AML-193 (cell line): ENCODE data around the gene CDK14.
"Not testable (repeated sequence)": the region's sequence is repeated elsewhere in the genome, so short reads cannot be mapped to it uniquely, and the experiment has no call there.

Experiments used
- DNase-seq, 2 experiments: peaks; one replicate each; lab custom pipeline; 2025; lab: John Stamatoyannopoulos, UW

Gene CDK14

DNA sequence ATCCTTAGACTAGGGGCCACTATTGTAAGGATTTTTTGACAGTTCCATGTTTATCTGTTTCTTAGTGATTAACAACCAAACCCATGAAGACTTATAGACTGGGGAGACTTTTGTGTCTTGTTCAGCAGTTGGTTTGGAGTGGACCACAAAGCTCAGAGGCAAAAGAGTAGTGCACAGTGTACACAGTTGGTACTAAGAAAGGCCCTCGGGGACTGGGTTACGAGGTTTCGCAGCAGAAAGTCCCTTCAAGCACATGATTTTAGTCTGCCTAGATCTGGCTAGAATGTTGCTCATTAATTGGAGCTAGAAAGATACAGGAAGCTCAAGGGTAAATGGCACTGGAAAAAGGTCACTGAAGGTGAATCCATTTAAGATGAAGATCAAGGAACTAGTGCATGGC lies 35.4 kb downstream of the CDK14 start:
- no peak for DNase-seq

DNA sequence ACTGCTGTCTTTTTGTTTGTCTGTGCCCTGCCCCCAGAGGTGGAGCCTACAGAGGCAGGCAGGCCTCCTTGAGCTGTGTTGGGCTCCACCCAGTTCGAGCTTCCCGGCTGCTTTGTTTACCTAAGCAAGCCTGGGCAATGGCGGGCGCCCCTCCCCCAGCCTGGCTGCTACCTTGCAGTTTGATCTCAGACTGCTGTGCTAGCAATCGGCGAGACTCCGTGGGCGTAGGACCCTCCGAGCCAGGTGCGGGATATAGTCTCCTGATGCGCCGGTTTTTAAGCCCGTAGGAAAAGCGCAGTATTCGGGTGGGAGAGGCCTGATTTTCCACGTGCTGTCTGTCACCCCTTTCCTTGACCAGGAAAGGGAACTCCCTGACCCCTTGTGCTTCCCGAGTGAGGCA lies 43.6 kb downstream of the CDK14 start:
- DNase-seq = not testable (repeated sequence)

DNA sequence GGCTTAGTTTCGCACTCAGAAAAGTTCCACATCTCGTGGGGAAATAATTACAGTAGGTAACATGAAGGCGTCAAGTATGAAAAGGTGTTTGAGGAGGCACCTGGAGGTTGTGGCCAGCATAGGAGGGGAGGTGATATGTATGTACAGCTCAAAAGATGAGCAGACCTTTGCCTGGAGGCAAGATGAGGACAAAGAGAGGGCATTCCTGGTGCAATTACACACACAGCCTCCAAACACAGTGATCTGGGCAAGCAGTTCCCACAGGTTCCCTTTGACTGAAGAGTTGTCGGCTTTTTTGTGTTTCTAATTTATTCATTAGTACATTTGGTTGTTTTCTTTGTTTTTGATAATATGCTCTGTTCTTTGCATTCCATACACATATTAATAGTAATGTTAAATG lies 46.9 kb downstream of the CDK14 start:
- DNase-seq = no peak

DNA sequence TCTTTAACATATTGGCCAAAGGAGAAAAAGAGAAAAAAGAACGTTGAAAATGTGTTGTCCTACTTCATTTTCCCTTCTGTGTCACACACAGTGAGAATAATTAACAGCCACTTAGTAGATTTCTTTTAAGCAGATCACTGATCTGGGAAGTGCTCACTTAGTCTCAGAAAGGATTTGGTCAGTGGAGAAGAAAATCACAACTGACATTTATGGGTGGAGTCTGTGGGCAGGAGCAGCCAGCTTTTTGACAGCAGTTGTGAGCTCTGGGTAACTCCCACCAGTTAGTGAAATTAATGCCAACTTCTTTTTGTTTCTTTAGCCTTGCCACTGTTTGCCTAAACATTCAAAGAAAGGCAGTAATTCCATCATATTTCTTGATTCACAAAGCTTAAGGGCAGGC lies 49.7 kb downstream of the CDK14 start:
- no peak for DNase-seq

DNA sequence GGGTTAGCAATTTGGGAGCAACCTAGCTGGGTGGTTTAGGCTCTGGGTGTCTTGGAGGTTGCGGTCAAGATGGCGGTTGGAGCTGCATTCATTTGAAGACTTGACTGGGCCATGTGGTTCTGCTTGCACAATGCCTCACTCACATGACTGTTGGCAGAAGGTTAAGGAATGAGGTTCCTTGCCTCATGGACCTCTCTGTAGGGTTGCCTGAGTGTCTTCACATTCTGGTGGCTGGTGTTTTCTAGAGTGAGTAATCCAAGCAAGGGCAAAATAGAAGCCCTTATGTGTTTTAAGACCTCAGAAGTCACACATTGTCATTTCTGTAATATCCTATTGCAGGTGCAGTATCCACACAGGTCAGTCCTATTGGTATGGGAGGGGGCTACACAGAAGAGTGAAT lies 52.0 kb downstream of the CDK14 start:
- DNase-seq = no peak

DNA sequence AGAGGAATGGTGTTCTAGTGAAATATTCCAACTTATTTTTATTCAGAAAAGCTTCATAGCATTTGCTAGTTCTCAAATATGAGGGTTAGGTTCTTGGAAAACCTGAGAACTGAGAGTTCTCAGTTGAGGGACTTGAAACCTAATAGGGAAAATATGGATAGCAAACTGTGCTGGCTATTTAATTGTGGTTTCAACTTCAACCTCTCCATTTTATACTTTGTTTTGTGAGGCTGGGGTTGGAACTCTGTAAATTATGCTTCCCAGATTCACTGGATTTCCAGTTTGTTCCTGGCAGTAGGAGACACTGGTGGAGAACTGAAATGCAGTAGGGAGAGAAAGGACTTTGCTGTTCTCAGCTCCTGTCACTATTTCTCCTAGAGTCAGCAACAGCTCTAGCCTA lies 52.7 kb downstream of the CDK14 start:
- DNase-seq = no peak

DNA sequence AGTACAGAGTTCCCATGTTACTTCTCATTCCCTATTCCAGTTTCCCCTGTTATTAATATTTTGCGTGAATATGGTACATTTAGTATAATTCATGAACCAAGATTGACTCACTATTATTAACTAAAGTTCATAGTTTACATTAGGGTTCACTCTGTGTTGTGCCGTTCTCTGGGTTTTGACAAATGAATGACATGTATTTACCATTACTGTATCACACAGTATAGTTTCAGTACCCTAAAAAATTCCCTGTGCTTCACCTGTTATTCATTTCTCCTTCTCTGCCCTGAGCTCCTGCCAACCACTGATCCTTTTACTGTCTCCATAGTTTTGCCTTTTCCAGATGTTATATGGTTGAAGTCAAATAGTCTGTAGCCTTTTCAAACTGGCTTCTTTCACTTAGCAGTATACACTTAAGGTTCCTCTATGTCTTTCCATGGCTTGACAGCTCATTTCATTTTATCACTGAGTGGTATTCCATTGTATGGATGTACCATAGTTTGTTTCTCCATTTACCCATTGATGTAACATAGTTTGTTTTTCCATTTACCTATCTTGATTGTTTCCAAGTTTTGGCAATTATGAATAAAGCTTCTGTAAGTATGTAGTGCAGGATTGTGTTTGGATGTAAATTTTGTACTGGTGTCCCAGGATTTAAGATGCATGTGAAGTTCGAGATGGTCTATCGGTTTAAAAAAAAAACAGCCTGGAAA lies 58.8 kb downstream of the CDK14 start:
- no peak for DNase-seq

DNA sequence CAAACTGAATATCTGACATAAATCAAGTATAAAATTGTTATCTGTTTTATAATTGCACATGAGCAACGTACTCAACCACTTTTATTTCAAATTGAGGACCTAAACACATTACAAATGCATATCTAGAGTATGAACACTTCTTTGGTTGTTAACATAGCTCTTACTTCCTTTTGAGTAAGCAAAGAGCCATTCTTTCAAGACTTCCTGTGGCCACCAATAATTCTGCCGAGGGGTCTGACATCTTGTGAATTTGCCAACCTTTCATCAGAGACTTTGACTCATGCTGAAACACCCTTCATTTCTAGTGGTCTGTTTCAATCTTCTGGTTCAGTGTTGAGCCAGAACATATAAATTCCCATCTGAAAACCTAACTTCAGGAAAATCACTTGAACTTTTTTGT lies 59.4 kb downstream of the CDK14 start:
- no peak for DNase-seq

DNA sequence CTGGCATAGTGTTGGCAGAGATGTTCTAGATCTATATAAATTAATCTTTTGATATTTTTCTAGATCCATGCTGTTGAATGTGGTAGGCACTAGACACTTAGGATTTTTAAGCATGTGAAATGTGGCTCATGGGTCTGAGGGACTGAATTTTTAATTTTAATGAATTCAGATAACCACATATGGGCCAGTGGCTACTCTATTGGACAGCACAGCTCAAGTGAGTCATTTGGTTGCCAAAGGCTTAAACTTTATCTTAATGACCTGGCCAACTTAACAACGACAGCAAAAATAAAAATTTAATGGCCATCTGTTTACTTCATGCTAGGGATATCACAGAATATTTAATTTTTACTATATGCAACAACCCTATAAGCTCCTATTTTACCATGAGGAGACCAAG lies 61.4 kb downstream of the CDK14 start:
- DNase-seq = no peak

DNA sequence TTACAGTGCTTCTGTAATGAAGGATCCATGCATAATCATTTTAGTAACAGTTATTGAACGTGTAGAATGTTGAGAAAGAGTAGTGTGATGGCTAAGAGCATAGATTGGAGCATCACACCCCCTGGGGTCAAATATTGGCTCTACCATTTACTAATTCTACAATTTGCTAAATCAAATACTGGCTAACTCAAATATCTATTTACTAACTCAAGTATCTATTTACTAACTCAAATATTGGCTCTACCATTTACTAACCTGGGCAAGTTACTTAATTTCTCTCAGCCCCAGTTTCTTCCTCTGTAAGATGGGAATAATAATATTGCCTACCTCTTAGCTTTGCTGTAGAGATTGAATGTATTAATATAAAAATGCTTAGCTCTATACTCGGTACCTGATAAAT lies 64.0 kb downstream of the CDK14 start:
- DNase-seq = no peak

DNA sequence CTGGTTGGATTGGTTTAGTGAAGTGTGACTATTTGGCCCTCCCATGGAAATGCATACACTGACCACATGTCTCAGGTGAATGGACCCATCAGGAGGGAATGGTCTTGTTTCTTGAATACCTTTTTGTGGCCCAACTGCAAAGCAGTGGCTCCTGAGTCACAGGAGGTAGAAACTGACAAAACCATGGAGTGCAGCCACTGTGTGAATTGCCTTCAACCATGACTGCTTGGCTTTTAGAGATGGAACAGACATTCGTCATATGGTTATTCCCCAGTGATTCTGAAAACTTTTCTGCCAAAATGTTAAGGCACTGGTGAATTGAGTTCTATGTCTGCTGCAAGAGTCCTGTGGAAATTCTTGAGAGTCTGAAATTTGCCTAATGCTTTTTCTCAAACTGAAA lies 64.7 kb downstream of the CDK14 start:
- DNase-seq = no peak

DNA sequence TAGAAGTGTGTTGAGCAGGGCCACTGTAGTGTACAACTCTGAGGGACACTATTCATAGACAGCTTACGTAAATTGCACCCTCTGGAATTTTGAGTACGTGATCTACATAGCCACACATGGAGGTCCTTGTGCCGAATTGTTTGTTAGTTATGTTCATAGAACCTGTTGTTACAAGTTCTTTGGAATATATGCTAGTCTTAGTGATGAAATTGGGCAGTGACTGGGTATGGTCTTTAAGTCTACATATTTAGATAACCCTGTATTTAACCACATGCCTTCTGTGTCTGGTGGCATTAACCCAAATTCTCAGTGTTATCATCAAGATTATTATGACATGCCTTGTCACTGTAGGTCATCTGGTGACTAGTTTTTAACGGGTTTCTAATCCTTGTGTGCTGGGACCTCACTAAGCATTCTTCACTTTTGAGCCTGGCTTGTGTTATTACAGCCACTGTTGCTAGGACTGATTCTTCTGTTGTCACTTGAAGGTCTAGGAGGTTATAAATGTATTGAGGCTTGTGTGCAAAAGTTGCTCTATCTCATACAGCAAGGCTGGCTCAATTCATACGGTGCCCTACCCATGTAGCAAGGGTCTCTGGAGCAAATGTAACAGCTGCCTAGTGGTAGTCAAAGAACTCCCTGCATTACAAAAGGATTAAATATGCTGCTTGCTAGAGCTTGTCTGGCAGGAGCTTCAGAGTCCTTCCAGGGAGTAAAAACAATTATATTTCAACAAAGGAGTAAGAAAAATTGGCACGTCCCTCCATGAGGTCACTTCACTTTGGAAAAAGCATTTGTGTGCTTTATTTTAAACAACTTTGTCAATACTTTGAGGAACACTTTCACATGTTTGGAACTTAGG lies 65.4 kb downstream of the CDK14 start:
- DNase-seq = no peak

DNA sequence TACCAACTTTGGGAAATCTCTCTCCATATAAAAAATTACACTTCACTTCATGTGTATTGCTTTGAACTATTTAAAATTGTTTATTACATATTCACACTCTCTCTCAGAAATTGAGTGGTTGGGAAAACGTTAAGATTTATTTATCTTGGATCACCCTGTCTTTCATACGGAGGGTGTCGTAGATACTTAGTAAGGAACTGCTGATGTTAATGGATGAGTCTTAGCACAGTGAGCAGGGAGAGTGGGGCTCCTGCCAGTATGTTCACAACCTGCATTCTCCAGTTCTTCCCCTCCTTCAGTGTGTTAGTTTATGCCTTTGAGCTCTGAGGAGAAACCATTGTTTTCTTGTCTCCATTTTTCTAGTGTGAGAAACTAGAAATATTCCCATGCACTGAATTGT lies 67.1 kb downstream of the CDK14 start:
- DNase-seq = no peak

DNA sequence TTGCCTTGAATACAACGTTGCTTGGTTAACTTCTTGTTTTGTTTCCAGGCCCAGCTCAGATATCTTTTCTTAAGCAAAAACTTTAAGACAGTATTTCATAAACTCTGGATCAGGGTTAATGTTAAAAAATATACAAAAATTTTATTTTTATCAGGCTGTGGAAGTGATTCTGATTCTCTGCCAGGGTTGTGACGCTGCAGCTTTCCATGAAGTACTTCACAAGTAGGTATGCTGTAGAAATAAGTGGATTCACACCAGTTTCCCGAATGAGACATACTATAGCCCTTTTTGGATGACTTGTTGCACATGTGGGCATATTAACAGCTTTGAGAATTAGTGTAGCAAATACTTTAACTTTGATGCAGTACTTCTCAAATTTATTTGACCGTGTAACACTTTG lies 70.1 kb downstream of the CDK14 start:
- DNase-seq = no peak

DNA sequence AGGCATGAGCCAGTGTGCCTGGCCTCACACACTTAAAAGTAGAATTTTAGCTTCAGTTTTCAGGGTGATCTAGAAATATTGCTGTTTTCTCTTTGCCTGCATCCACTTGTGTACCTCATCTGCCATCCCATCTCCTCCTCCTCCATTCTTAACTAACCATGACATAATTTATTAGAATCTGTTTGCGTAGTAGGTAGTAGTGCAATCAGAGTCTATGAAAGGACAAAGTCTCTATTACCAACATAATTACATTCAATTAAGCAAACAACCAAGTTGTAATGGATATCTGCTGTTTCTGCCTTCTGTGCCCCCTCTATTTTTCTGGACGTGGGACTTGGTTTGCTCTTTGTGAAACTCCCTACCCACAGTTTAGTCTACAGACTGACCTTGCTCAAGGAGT lies 72.9 kb downstream of the CDK14 start:
- DNase-seq = no peak

DNA sequence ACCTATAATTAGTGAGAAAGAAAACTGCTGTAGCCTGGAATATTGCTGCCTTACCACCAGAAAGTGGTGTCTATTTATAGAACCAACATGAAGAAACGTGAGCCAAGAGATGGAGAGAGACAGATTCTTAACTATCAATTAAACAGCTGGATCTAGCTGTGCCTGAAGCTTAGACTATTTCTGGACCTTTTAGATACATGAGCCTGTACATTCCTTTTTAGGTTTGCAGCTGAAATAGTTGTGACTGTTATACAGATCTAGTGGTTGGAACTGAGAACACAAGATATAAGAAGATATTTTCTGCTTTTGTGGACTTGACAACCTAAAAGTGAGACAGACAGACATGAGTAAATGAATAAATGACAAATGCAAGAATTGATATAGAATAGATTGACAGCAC lies 73.4 kb downstream of the CDK14 start:
- no peak for DNase-seq

DNA sequence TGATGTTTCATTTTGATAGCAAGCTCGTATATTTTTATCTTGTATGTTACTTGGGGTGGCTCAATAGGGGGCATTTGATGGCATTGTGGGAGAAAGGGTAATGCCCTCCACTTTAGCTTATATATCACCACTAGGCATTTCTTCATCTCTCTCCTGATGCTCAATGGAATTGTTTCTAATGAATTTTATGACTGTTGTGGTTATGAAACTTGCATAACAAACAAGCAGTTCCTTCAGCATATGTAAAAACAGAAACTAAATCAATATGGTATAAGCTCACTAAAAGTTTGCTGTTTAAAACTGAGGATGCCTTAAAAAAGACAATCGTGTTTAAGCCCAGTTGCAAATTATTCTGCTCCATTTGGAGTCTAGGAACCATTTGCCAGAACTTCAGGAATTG lies 75.5 kb downstream of the CDK14 start:
- no peak for DNase-seq

DNA sequence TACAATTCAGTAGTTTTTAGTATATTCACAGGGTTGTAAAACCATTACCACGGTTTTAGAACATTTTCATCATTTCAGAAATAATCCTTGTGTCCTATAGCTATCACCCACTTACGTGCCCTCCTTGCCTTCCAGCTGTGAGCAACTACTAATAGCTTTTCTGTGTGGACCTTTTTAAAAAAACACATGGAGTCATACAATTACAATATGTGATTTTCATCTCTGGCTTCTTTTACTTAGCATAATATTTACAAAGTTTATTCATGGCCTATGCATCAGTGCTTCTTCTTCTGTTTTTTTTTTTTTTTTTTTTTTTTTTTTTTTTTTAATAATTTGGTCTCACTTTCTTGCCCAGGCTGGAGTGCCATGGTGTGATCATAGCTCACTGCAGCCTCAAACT lies 76.1 kb downstream of the CDK14 start:
- DNase-seq = no peak

DNA sequence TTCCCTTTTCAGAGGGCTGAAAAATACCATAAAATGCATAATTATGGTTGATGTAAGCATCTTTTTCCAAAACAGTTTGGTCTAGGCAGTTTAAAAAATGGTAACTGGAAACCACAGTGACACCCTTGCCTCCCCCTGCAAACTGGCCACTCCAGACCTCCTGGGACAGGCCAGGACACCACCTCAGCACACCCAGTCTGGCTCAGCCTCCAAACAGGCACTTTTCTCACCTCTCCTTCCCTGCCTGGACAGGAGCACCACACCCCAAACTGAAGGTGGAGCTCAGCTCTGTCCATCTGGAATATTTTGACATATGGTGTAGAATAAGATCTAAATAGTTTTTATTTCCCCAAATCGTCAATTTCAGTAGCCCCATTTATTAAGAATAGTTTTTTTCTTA lies 78.5 kb downstream of the CDK14 start:
- no peak for DNase-seq

DNA sequence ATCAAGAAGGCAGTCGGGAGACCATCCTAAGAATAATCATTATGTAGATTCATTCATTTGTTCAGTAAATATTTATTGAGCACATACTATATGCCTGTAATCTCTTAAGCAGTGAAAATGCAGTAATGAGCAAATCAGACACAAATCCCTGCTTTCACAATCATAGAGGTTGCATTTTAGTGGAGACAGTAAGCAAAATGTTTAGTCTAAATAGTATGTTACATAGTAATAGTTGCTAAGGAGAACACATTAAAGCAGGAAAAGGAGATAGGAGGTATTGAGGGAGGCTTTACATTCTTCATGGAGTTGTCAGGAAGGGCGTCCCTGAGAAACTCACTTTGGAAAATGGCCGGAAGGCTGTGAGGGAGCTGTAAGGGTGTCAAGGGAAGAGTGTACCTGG lies 79.9 kb downstream of the CDK14 start:
- DNase-seq = no peak

DNA sequence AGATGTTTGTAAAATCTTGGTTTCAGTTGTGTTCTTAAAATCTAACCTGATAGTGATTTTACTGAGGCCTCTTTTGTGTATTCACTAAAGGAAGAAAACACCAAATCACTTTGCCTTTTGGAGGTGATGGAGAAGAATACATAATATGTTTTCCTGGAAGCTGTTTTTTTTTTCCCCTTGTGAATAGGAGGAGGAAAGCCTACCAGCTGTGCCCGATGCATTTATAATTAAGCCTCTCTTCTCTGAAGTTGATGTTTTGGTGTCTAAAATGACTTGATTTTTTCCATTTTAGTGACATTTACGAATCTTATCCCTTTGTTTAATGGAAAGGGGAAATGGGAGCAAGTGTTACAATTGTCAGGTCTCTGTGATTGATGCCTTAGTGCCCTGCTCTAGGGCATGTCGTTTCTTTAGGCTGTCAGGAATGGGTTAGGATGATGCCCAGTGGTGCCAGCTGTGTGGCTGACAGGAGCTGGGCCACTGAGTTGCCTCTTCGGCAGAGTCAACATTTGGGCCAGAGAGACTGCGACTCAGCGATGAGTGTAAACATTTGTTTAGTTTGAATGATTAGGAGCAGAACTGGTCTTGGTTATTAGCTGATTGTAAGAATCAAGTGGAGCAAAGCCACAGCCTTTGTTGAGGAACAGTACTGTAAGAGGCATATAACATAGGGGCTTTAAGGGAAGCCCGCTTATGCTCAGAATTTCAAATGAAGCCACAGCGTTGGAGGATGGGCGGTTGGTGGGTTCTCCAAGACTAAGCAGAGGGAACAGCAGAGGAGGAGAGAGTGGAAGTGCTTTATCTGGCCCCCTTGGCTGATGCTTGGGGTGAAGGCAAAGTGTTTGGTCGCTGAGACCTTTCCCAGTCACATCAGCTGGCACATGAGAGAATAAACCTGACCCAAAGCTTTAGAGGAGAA lies 81.6 kb downstream of the CDK14 start:
- DNase-seq = no peak

DNA sequence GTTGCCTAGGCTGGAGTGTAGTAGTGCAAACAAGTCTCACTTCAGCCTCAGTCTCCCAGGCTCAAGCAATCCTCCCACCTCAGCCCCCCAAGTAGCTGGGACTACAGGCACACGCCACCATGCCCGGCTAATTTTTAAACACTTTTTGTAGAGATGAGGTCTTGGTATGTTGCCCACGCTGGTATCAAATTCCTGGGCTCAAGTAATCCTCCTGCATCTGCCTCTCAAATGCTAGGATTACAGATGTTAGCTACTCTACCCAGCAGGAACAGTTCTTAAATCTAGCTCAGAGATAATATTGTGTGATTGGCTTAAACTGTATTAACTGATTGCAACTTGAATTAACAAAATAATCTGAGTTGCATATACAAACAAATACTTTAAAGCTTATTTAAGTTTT lies 82.9 kb downstream of the CDK14 start:
- no peak for DNase-seq

DNA sequence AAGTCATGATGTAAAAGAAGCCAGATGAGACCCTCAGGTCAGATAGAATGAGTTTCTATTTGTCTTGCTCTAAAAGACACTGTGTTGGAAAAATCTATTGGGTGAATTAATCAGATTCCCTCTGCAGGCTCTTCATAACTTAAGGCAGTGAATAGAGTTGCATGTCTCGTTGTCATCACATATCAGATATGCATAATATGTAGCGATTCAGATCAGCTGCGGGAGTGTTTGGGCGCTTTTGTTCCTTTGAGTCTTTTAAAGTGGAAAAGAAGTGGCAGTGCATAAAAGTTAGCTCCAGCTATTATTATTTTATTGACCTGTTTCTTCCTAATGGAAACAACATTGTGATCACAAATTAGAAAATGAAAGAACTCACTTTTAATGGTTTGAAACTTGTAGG lies 84.4 kb downstream of the CDK14 start:
- no peak for DNase-seq
